ENCODE measurements around the gene PLEKHG5. TPM values are rescaled to one million over a fixed set of nuclear protein-coding genes. Genes with fewer than 3 reads are reported as not detected.

Gene PLEKHG5
- total RNA-seq, 1 experiment from 2014 or later: 0.86 TPM

- TF ChIP-seq, protein P1, sequence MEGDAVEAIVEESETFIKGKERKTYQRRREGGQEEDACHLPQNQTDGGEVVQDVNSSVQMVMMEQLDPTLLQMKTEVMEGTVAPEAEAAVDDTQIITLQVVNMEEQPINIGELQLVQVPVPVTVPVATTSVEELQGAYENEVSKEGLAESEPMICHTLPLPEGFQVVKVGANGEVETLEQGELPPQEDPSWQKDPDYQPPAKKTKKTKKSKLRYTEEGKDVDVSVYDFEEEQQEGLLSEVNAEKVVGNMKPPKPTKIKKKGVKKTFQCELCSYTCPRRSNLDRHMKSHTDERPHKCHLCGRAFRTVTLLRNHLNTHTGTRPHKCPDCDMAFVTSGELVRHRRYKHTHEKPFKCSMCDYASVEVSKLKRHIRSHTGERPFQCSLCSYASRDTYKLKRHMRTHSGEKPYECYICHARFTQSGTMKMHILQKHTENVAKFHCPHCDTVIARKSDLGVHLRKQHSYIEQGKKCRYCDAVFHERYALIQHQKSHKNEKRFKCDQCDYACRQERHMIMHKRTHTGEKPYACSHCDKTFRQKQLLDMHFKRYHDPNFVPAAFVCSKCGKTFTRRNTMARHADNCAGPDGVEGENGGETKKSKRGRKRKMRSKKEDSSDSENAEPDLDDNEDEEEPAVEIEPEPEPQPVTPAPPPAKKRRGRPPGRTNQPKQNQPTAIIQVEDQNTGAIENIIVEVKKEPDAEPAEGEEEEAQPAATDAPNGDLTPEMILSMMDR (conservative IDR thresholded peaks at IDR 0.05; ENCODE audit: low read depth, low read length): no peak
- no peak for TF ChIP-seq EZH2 (IDR thresholded peaks at IDR 0.05; ENCODE audit: borderline replicate concordance, low read depth, low read length, poor library complexity, severe bottlenecking)
Observed at GRCh38 chr1:6464915-6465314, 26.6 kb downstream of the PLEKHG5 start.

DNA sequence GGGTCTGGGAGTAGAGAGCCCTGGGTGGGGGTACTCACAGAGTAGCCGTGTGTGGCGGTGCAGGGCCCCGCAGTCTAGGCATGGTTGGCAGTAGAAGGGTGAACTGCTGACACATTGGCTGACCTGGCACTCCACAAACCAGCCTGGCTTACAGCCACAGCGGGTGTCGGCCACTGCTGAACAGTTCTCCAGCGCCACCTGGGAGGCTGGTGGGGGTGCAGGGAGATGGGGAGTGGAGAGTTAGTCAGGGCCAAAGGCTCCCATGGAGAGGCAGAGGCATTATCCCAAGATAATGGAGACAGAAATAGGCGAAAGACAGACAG lies 27.0 kb downstream of the PLEKHG5 start:
- no TSS peak for BruUV-seq (replicated peaks)

More at GRCh38 chr1:6464915-6465314, 26.6 kb downstream of the PLEKHG5 start:
- Histone ChIP-seq H3K36me3 (ENCODE audit: insufficient read depth, low read length, poor library complexity, severe bottlenecking) (no peaks in the 10 kb centered on the region), H3K27me3 (replicated peaks; ENCODE audit: insufficient read depth, low read depth, low read length, poor library complexity) (no peaks in the 10 kb centered on the region), H3K4me3 (ENCODE audit: low read depth, low read length, poor library complexity, severe bottlenecking) (no peak overlapping the region), H3K27ac (ENCODE audit: low read depth, low read length, poor library complexity, severe bottlenecking) (no peak overlapping the region), H3K9me3 (ENCODE audit: low read depth, low read length, poor library complexity, severe bottlenecking) (no peaks in the 10 kb centered on the region), H3K4me1 (ENCODE audit: insufficient read depth, low read length, poor library complexity, severe bottlenecking) (no peaks in the 10 kb centered on the region)
- DNase-seq (ENCODE audit: low spot score): no peak
- ChIA-PET POLR2A (ENCODE audit: low non-redundant PET) (no interaction called here), CTCF (no interaction called here)
- intact Hi-C loops (cut with micrococcal nuclease; ENCODE audit: unreplicated experiment): no loop called here
- BruUV-seq (replicated peaks): no TSS peak

DNA sequence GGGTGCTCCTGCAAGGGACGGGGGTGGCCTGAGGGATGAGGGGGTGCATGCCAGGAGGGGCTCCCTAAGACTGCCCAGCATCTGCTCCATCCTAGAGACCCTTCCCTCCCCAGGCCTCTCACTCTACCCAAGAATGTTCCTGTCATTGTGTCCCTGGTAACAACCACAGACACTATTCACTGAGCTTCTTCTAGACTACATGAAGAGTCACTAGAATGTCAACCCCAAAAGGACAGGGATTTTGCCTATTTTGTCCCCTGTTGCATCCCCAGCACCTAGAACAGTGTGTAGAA lies 28.4 kb downstream of the PLEKHG5 start:
- DNase-seq (ENCODE audit: low spot score): no peak
- TF ChIP-seq, protein P1 (conservative IDR thresholded peaks at IDR 0.05; ENCODE audit: low read depth, low read length): no peak
- no peak for TF ChIP-seq EZH2 (IDR thresholded peaks at IDR 0.05; ENCODE audit: borderline replicate concordance, low read depth, low read length, poor library complexity, severe bottlenecking)
- peaks cover 5% of the 10 kb centered on the region for H3K27me3 ChIP-seq (replicated peaks; ENCODE audit: insufficient read depth, low read depth, low read length, poor library complexity)
- no TSS peak for BruUV-seq (replicated peaks)
- H3K27ac ChIP-seq (ENCODE audit: low read depth, low read length, poor library complexity, severe bottlenecking): no peak overlapping the region
- POLR2A ChIA-PET (ENCODE audit: low non-redundant PET): no interaction called here
- H3K4me3 ChIP-seq (ENCODE audit: low read depth, low read length, poor library complexity, severe bottlenecking): no peak overlapping the region
- no peaks in the 10 kb centered on the region for H3K36me3 ChIP-seq (ENCODE audit: insufficient read depth, low read length, poor library complexity, severe bottlenecking)
- CTCF ChIA-PET: no interaction called here
- H3K9me3 ChIP-seq (ENCODE audit: low read depth, low read length, poor library complexity, severe bottlenecking): no peaks in the 10 kb centered on the region
- no peaks in the 10 kb centered on the region for H3K4me1 ChIP-seq (ENCODE audit: insufficient read depth, low read length, poor library complexity, severe bottlenecking)
- intact Hi-C loops (cut with micrococcal nuclease; ENCODE audit: unreplicated experiment): no loop called here

More for the DNA sequence above, 27.0 kb downstream of the PLEKHG5 start:
- Histone ChIP-seq H3K36me3 (ENCODE audit: insufficient read depth, low read length, poor library complexity, severe bottlenecking) (no peaks in the 10 kb centered on the region), H3K27me3 (replicated peaks; ENCODE audit: insufficient read depth, low read depth, low read length, poor library complexity) (peaks cover 4% of the 10 kb centered on the region), H3K27ac (ENCODE audit: low read depth, low read length, poor library complexity, severe bottlenecking) (no peak overlapping the region), H3K9me3 (ENCODE audit: low read depth, low read length, poor library complexity, severe bottlenecking) (no peaks in the 10 kb centered on the region), H3K4me1 (ENCODE audit: insufficient read depth, low read length, poor library complexity, severe bottlenecking) (no peaks in the 10 kb centered on the region), H3K4me3 (ENCODE audit: low read depth, low read length, poor library complexity, severe bottlenecking) (no peak overlapping the region)
- intact Hi-C loops (cut with micrococcal nuclease; ENCODE audit: unreplicated experiment): no loop called here
- no peak for DNase-seq (ENCODE audit: low spot score)
- ChIA-PET POLR2A (ENCODE audit: low non-redundant PET) (no interaction called here), CTCF (no interaction called here)
- TF ChIP-seq, protein P1 (conservative IDR thresholded peaks at IDR 0.05; ENCODE audit: low read depth, low read length): no peak
- no peak for TF ChIP-seq EZH2 (IDR thresholded peaks at IDR 0.05; ENCODE audit: borderline replicate concordance, low read depth, low read length, poor library complexity, severe bottlenecking)
